ENCODE results near the gene PTPRM. TPM values are rescaled to one million over a fixed set of nuclear protein-coding genes. Genes with fewer than 3 reads are reported as not detected.

PTPRM gene
- total RNA-seq, 1 experiment from 2014 or later = 1.6 TPM

DNA sequence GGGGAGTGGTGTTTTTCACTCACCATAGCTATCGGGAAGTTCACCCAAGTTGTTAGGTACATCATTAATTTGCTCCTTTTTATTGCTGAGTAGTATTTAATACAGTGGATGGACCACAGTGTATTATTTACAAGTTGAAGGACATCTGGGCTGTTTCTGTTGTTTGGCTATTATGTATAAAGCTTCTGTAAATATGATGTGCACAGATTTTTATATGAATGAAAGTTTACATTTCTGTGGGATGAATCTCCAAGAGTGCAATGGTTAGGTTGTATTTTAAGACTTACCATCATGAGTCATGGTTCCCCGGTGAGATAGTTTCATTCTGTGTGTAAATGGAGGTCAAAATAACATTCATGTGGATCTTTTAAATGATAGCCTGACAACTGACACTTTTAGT lies 337.4 kb downstream of the PTPRM start:
- no peaks in the 10 kb centered on the region for H3K9me3 ChIP-seq (ENCODE audit: control insufficient read depth, insufficient read depth, low read depth, low read length)
- H3K36me3 ChIP-seq (ENCODE audit: control insufficient read depth, insufficient read depth, low read length) = no peaks in the 10 kb centered on the region
- in situ Hi-C loops (cut with HindIII; ENCODE audit: low pct_unique_long_range_greater_than_20kb, low sequenced_read_pairs) = no loop called here
- BruUV-seq (replicated peaks) = no TSS peak
- intact Hi-C loops (cut with micrococcal nuclease; ENCODE audit: unreplicated experiment) = no loop called here
- no peak for ATAC-seq
- H3K27ac ChIP-seq (ENCODE audit: low read length) = no peak overlapping the region
- CTCF ChIA-PET = no interaction called here
- TF ChIP-seq, protein P1, sequence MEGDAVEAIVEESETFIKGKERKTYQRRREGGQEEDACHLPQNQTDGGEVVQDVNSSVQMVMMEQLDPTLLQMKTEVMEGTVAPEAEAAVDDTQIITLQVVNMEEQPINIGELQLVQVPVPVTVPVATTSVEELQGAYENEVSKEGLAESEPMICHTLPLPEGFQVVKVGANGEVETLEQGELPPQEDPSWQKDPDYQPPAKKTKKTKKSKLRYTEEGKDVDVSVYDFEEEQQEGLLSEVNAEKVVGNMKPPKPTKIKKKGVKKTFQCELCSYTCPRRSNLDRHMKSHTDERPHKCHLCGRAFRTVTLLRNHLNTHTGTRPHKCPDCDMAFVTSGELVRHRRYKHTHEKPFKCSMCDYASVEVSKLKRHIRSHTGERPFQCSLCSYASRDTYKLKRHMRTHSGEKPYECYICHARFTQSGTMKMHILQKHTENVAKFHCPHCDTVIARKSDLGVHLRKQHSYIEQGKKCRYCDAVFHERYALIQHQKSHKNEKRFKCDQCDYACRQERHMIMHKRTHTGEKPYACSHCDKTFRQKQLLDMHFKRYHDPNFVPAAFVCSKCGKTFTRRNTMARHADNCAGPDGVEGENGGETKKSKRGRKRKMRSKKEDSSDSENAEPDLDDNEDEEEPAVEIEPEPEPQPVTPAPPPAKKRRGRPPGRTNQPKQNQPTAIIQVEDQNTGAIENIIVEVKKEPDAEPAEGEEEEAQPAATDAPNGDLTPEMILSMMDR (IDR thresholded peaks at IDR 0.05) = no peak
- TF ChIP-seq TCF7L2 (IDR thresholded peaks at IDR 0.05; ENCODE audit: low read depth, low read length) (no peak), SIN3A (IDR thresholded peaks at IDR 0.05; ENCODE audit: borderline replicate concordance, insufficient read depth, low read depth, low read length) (no peak), POLR2AphosphoS5 (IDR thresholded peaks at IDR 0.05; ENCODE audit: low read depth, low read length) (no peak)
- TF ChIP-seq, protein P2, sequence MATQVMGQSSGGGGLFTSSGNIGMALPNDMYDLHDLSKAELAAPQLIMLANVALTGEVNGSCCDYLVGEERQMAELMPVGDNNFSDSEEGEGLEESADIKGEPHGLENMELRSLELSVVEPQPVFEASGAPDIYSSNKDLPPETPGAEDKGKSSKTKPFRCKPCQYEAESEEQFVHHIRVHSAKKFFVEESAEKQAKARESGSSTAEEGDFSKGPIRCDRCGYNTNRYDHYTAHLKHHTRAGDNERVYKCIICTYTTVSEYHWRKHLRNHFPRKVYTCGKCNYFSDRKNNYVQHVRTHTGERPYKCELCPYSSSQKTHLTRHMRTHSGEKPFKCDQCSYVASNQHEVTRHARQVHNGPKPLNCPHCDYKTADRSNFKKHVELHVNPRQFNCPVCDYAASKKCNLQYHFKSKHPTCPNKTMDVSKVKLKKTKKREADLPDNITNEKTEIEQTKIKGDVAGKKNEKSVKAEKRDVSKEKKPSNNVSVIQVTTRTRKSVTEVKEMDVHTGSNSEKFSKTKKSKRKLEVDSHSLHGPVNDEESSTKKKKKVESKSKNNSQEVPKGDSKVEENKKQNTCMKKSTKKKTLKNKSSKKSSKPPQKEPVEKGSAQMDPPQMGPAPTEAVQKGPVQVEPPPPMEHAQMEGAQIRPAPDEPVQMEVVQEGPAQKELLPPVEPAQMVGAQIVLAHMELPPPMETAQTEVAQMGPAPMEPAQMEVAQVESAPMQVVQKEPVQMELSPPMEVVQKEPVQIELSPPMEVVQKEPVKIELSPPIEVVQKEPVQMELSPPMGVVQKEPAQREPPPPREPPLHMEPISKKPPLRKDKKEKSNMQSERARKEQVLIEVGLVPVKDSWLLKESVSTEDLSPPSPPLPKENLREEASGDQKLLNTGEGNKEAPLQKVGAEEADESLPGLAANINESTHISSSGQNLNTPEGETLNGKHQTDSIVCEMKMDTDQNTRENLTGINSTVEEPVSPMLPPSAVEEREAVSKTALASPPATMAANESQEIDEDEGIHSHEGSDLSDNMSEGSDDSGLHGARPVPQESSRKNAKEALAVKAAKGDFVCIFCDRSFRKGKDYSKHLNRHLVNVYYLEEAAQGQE (IDR thresholded peaks at IDR 0.05; ENCODE audit: insufficient read depth in 1 of 2, low read depth in 2 of 2, low read length in 1 of 2) = no peak
- H3K4me3 ChIP-seq (ENCODE audit: low read depth in 2 of 2, low read length in 2 of 2) = no peak overlapping the region
- no peaks in the 10 kb centered on the region for H3K27me3 ChIP-seq (ENCODE audit: control insufficient read depth, insufficient read depth, low read length)
- no peak for DNase-seq (ENCODE audit: low read depth, low spot score)
- POLR2A ChIA-PET = no interaction called here
- no peaks in the 10 kb centered on the region for H3K4me1 ChIP-seq (ENCODE audit: control insufficient read depth, insufficient read depth, low read length)

DNA sequence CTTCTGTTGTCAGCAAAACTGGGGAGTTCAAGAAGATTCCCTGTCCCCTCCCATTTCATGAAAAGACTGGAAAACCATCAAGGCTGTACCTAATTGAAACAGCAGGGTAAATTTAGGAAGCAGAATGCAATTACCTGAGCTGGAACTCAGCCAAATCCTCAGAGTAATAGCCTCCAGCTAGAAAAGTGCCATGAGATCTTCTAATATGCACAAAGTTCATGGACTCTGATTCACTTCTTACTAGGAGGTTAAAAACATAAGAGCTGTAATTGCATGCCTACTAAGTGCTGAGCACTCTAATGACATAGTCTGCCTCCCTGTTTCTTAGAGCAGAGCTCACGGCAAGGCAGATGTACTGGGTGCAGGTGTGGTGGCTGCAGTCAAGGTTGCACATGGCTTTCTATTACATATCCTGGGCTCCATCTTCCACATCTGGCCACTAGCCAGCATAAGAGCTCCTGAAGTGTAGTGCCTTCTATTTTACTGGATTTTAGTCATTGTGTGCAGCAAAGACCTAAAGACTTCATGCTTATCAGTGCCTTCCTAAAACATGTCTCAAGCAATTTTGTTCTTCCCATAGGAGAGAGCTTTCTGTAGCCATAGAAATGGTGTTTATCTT lies 341.7 kb downstream of the PTPRM start:
- Histone ChIP-seq H3K4me3 (ENCODE audit: low read depth in 2 of 2, low read length in 2 of 2) (no peak overlapping the region), H3K36me3 (ENCODE audit: control insufficient read depth, insufficient read depth, low read length) (no peaks in the 10 kb centered on the region), H3K4me1 (ENCODE audit: control insufficient read depth, insufficient read depth, low read length) (no peaks in the 10 kb centered on the region), H3K27ac (ENCODE audit: low read length) (no peak overlapping the region), H3K9me3 (ENCODE audit: control insufficient read depth, insufficient read depth, low read depth, low read length) (no peaks in the 10 kb centered on the region), H3K27me3 (ENCODE audit: control insufficient read depth, insufficient read depth, low read length) (no peaks in the 10 kb centered on the region)
- in situ Hi-C loops (cut with HindIII; ENCODE audit: low pct_unique_long_range_greater_than_20kb, low sequenced_read_pairs) = no loop called here
- CTCF ChIA-PET = interaction anchor here (0.6 kb wide), 1 partner anchor 1504 kb away, joined by 3 read pairs; no protein-coding TSS in a partner anchor
- ATAC-seq (no peak), DNase-seq (ENCODE audit: low read depth, low spot score) (no peak)
- no peak for TF ChIP-seq SIN3A (IDR thresholded peaks at IDR 0.05; ENCODE audit: borderline replicate concordance, insufficient read depth, low read depth, low read length)
- TF ChIP-seq TCF7L2 (IDR thresholded peaks at IDR 0.05; ENCODE audit: low read depth, low read length) = no peak
- POLR2A ChIA-PET = no interaction called here
- intact Hi-C loops (cut with micrococcal nuclease; ENCODE audit: unreplicated experiment) = no loop called here
- BruUV-seq (replicated peaks) = no TSS peak

Data from Panc1 (cell line).